Measurements from ENCODE around the gene HOXA3. TPM values are rescaled to one million over a fixed set of nuclear protein-coding genes. Genes with fewer than 3 reads are reported as not detected.

The HOXA3 gene
- total RNA-seq, 1 donor from 2014 or later, result not detected

- Histone ChIP-seq H3K9me3 (ENCODE audit: low read depth) (no peaks in the 10 kb centered on the region), H3K4me2 (no peak overlapping the region), H3F3A (ENCODE audit: low read depth) (no peaks in the 10 kb centered on the region), H3K4me1 (peaks cover 10% of the 10 kb centered on the region), H4K20me1 (ENCODE audit: low read depth) (peaks cover 85% of the 10 kb centered on the region), H3K9ac (no peak overlapping the region), H2AFZ (replicated peaks) (no peak overlapping the region), H3K36me3 (no peaks in the 10 kb centered on the region), H3K27me3 (peaks cover 100% of the 10 kb centered on the region), H3K27ac (no peak overlapping the region), H3K79me2 (ENCODE audit: low read depth) (no peaks in the 10 kb centered on the region), H3K4me3 (no peak overlapping the region)
- TF ChIP-seq EZH2 (IDR thresholded peaks at IDR 0.05) (no peak), EZH2phosphoT487 (IDR thresholded peaks at IDR 0.05) (peak; percentile 24), CTCF (IDR thresholded peaks at IDR 0.05) (no peak)
- H3K27me3 Mint-ChIP-seq (ENCODE audit: insufficient read depth, low read depth), result peaks cover 87% of the 10 kb centered on the region
- H3K36me3 Mint-ChIP-seq, result no peaks in the 10 kb centered on the region
- no peak overlapping the region for H3K4me3 Mint-ChIP-seq
- H3K27ac Mint-ChIP-seq, result no peak overlapping the region
- peaks cover 25% of the 10 kb centered on the region for H3K9me3 Mint-ChIP-seq
- no peak for DNase-seq (ENCODE audit: low spot score)
- H3K4me1 Mint-ChIP-seq, result peaks cover 8% of the 10 kb centered on the region
Measured at GRCh38 chr7:27143950-27144780, 8.2 kb downstream of the HOXA3 start.

- Histone ChIP-seq H3K4me2 (peak within 1 kb of the TSS; percentile 81), H3K4me1 (peaks cover 10% of the 10 kb centered on the region), H3K79me2 (ENCODE audit: low read depth) (no peaks in the 10 kb centered on the region), H3K9me3 (ENCODE audit: low read depth) (no peaks in the 10 kb centered on the region), H3F3A (ENCODE audit: low read depth) (no peaks in the 10 kb centered on the region), H3K27me3 (peaks cover 100% of the 10 kb centered on the region), H3K9ac (no peak within 1 kb of the TSS), H4K20me1 (ENCODE audit: low read depth) (peaks cover 88% of the 10 kb centered on the region), H3K36me3 (no peaks in the 10 kb centered on the region), H3K4me3 (peak within 1 kb of the TSS; percentile 41), H3K27ac (no peak within 1 kb of the TSS), H2AFZ (replicated peaks) (peak within 1 kb of the TSS; percentile 9)
- Mint-ChIP-seq H3K27me3 (ENCODE audit: insufficient read depth, low read depth) (peaks cover 88% of the 10 kb centered on the region), H3K9me3 (peaks cover 25% of the 10 kb centered on the region), H3K36me3 (no peaks in the 10 kb centered on the region), H3K4me1 (peaks cover 8% of the 10 kb centered on the region), H3K27ac (no peak within 1 kb of the TSS), H3K4me3 (peak within 1 kb of the TSS; percentile 72)
- DNase-seq (ENCODE audit: low spot score), result peak; percentile 90
- TF ChIP-seq EZH2phosphoT487 (IDR thresholded peaks at IDR 0.05) (peak; percentile 95), EZH2 (IDR thresholded peaks at IDR 0.05) (peak; percentile 95), CTCF (IDR thresholded peaks at IDR 0.05) (peak; percentile 92)
Measured at GRCh38 chr7:27143023-27143949, 9.1 kb downstream of the HOXA3 start, which contains the start of gene HOXA5. Gene HOXA5, minus strand, starts transcription at chr7:27143681. Its CDS starts 74 bp downstream, at chr7:27143607.

- Histone ChIP-seq H3K79me2 (ENCODE audit: low read depth) (no peaks in the 10 kb centered on the region), H3K9ac (no peak overlapping the region), H3K4me2 (peak overlapping the region; percentile 81), H4K20me1 (ENCODE audit: low read depth) (peaks cover 95% of the 10 kb centered on the region), H2AFZ (replicated peaks) (peak overlapping the region; percentile 9), H3K9me3 (ENCODE audit: low read depth) (no peaks in the 10 kb centered on the region), H3K4me1 (peaks cover 10% of the 10 kb centered on the region), H3K4me3 (peak overlapping the region; percentile 41), H3K27ac (no peak overlapping the region), H3F3A (ENCODE audit: low read depth) (no peaks in the 10 kb centered on the region), H3K36me3 (no peaks in the 10 kb centered on the region), H3K27me3 (peaks cover 100% of the 10 kb centered on the region)
- peaks cover 25% of the 10 kb centered on the region for H3K9me3 Mint-ChIP-seq
- H3K36me3 Mint-ChIP-seq, result no peaks in the 10 kb centered on the region
- peaks cover 8% of the 10 kb centered on the region for H3K4me1 Mint-ChIP-seq
- peaks cover 90% of the 10 kb centered on the region for H3K27me3 Mint-ChIP-seq (ENCODE audit: insufficient read depth, low read depth)
- no peak overlapping the region for H3K27ac Mint-ChIP-seq
- DNase-seq (ENCODE audit: low spot score), result no peak
- peak overlapping the region; percentile 72 for H3K4me3 Mint-ChIP-seq
- TF ChIP-seq EZH2 (IDR thresholded peaks at IDR 0.05) (peak; percentile 98), CTCF (IDR thresholded peaks at IDR 0.05) (no peak), EZH2phosphoT487 (IDR thresholded peaks at IDR 0.05) (peak; percentile 99)
Measured at GRCh38 chr7:27142580-27143022, 9.8 kb downstream of the HOXA3 start.

Data from neural progenitor cell (in vitro differentiated cells).